ENCODE data around the gene MMP8. TPM values are rescaled to one million over a fixed set of nuclear protein-coding genes. Genes with fewer than 3 reads are reported as not detected.
"Not testable (repeated sequence)": the region's sequence is repeated elsewhere in the genome, so short reads cannot be mapped to it uniquely, and the experiment has no call there.

Gene MMP8
- total RNA-seq, 1 donor from 2014 or later = 1.6 TPM

DNA sequence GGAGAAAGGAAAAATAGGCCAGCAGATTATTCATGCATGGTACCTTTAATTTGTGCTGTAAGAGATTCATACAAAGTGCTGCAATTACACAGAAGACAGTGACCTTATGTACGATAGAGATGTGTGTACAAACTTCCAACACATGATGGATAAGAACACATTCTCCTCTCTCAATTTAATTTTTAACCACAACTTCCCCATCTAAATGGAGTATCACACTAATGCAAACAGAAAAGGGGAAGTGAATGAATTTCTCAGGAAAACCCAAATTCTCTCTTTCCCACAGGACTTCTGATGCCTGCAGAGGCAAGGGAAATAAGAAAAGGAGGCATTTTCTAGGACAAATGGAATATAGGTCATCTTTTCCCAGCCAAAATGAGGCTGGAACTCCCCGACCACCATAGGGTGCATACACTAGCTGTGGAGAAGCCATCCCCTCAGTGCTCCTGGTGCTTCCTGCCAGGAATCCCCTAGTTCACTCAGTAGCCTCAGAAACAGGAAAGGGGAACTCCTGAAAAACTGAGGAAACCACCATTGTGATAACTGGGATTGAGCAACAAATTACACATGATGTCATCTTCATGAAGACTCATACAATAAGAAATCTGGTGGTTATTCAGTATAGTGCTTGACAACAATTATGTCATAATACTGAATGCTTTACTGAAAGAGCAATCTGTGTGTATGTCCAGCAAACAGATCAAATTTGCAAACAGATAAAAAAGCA is 33.2 kb upstream of the MMP8 start:
- H3K9me3 ChIP-seq (ENCODE audit: control insufficient read depth in 3 of 3, low read length in 3 of 3) = no peaks in the 10 kb centered on the region
- no peaks in the 10 kb centered on the region for H3K4me1 ChIP-seq (ENCODE audit: control insufficient read depth in 3 of 3, insufficient read depth in 3 of 3, low read length in 3 of 3)
- no peaks in the 10 kb centered on the region for H3K36me3 ChIP-seq (ENCODE audit: control insufficient read depth in 3 of 3, insufficient read depth in 3 of 3, low read length in 3 of 3)
- H3K27ac ChIP-seq (ENCODE audit: low read depth, low read length) = no peak overlapping the region
- H3K9ac ChIP-seq (ENCODE audit: low read depth in 1 of 3, low read length in 3 of 3) = no peak overlapping the region
- no peaks in the 10 kb centered on the region for H3K27me3 ChIP-seq (ENCODE audit: control insufficient read depth in 3 of 3, insufficient read depth in 3 of 3, low read length in 3 of 3)
- no peak overlapping the region for H3K4me3 ChIP-seq (ENCODE audit: low read length in 3 of 3)

- no peaks in the 10 kb centered on the region for H3K4me1 ChIP-seq (ENCODE audit: control insufficient read depth in 3 of 3, insufficient read depth in 3 of 3, low read length in 3 of 3)
- no peak overlapping the region for H3K9ac ChIP-seq (ENCODE audit: low read depth in 1 of 3, low read length in 3 of 3)
- H3K27ac ChIP-seq (ENCODE audit: low read depth, low read length) = no peak overlapping the region
- no peaks in the 10 kb centered on the region for H3K36me3 ChIP-seq (ENCODE audit: control insufficient read depth in 3 of 3, insufficient read depth in 3 of 3, low read length in 3 of 3)
- no peaks in the 10 kb centered on the region for H3K9me3 ChIP-seq (ENCODE audit: control insufficient read depth in 3 of 3, low read length in 3 of 3)
- H3K27me3 ChIP-seq (ENCODE audit: control insufficient read depth in 3 of 3, insufficient read depth in 3 of 3, low read length in 3 of 3) = no peaks in the 10 kb centered on the region
- no peak overlapping the region for H3K4me3 ChIP-seq (ENCODE audit: low read length in 3 of 3)
Measured at GRCh38 chr11:102753267-102753666, 28.5 kb upstream of the MMP8 start.

DNA sequence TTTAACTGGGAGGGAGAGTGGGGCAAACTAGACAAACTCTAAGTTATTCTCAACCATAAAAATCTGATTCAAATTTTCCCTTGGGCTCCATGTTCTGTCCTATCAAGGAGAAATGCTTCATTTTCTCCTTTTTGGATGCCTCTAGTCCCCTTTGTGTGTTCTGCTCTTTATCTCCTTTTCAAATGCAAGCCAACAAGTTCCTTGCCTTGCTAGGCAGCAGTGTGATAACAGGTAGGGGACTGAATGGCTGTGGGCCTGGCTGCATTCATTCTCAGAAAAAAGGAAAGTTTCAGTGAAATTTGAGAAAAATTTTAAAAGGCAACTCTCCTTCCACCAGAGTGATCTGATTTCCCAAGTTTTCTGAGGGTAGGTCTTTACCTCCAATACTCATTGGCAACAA is 26.9 kb upstream of the MMP8 start:
- Histone ChIP-seq H3K9ac (ENCODE audit: low read depth in 1 of 3, low read length in 3 of 3) (no peak overlapping the region), H3K9me3 (ENCODE audit: control insufficient read depth in 3 of 3, low read length in 3 of 3) (no peaks in the 10 kb centered on the region), H3K27me3 (ENCODE audit: control insufficient read depth in 3 of 3, insufficient read depth in 3 of 3, low read length in 3 of 3) (no peaks in the 10 kb centered on the region), H3K4me1 (ENCODE audit: control insufficient read depth in 3 of 3, insufficient read depth in 3 of 3, low read length in 3 of 3) (no peaks in the 10 kb centered on the region), H3K4me3 (ENCODE audit: low read length in 3 of 3) (no peak overlapping the region), H3K36me3 (ENCODE audit: control insufficient read depth in 3 of 3, insufficient read depth in 3 of 3, low read length in 3 of 3) (no peaks in the 10 kb centered on the region), H3K27ac (ENCODE audit: low read depth, low read length) (no peak overlapping the region)

- Histone ChIP-seq H3K4me1 (ENCODE audit: control insufficient read depth in 3 of 3, insufficient read depth in 3 of 3, low read length in 3 of 3) (no peaks in the 10 kb centered on the region), H3K9ac (ENCODE audit: low read depth in 1 of 3, low read length in 3 of 3) (no peak overlapping the region), H3K4me3 (ENCODE audit: low read length in 3 of 3) (no peak overlapping the region), H3K27ac (ENCODE audit: low read depth, low read length) (no peak overlapping the region), H3K36me3 (ENCODE audit: control insufficient read depth in 3 of 3, insufficient read depth in 3 of 3, low read length in 3 of 3) (no peaks in the 10 kb centered on the region), H3K27me3 (ENCODE audit: control insufficient read depth in 3 of 3, insufficient read depth in 3 of 3, low read length in 3 of 3) (no peaks in the 10 kb centered on the region), H3K9me3 (ENCODE audit: control insufficient read depth in 3 of 3, low read length in 3 of 3) (no peaks in the 10 kb centered on the region)
Measured at GRCh38 chr11:102749101-102749722, 24.5 kb upstream of the MMP8 start.

DNA sequence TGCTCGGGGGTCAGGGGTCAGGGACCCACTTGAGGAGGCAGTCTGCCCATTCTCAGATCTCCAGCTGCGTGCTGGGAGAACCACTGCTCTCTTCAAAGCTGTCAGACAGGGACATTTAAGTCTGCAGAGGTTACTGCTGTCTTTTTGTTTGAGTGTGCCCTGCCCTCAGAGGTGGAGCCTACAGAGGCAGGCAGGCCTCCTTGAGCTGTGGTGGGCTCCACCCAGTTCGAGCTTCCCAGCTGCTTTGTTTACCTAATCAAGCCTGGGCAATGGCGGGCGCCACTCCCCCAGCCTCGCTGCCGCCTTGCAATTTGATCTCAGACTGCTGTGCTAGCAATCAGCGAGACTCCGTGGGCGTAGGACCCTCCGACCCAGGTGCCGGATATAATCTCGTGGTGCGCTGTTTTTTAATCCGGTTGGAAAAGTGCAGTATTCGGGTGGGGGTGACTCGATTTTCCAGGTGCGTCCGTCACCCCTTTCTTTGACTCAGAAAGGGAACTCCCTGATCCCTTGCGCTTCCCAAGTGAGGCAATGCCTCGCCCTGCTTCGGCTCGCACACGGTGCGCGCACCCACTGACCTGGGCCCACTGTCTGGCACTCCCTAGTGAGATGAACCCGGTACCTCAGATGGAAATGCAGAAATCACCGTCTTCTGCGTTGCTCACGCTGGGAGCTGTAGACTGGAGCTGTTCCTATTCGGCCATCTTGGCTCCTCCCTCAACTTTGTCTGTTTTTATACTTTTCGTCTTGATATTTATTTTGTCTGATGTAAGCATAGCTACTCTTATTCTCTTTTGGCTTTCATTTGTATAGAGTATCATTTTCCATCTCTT is 22.2 kb upstream of the MMP8 start:
- H3K9me3 ChIP-seq (ENCODE audit: control insufficient read depth in 3 of 3, low read length in 3 of 3); H3K36me3 ChIP-seq (ENCODE audit: control insufficient read depth in 3 of 3, insufficient read depth in 3 of 3, low read length in 3 of 3); H3K27me3 ChIP-seq (ENCODE audit: control insufficient read depth in 3 of 3, insufficient read depth in 3 of 3, low read length in 3 of 3); H3K9ac ChIP-seq (ENCODE audit: low read depth in 1 of 3, low read length in 3 of 3); H3K4me3 ChIP-seq (ENCODE audit: low read length in 3 of 3); H3K4me1 ChIP-seq (ENCODE audit: control insufficient read depth in 3 of 3, insufficient read depth in 3 of 3, low read length in 3 of 3); H3K27ac ChIP-seq (ENCODE audit: low read depth, low read length): not testable (repeated sequence)

DNA sequence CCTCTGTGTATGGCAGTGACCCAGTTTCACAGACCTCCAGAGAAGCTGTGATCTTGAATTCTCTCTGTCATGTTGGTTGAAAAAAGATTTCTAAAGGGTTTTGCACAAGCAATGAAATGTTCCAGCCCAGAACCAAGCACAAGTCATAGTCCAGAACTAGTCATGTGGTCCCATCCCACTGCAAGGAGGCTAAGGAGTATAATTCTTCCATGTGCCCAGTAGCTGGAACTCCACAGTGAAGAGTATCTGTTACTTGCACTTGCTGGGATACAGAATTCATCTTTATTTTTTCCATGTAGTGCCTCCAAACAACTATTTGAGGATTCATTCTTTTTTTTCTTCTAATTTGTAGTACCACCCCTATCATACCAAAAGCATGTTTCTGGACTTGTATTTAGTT is 9.9 kb upstream of the MMP8 start:
- no peaks in the 10 kb centered on the region for H3K27me3 ChIP-seq (ENCODE audit: control insufficient read depth in 3 of 3, insufficient read depth in 3 of 3, low read length in 3 of 3)
- no peaks in the 10 kb centered on the region for H3K36me3 ChIP-seq (ENCODE audit: control insufficient read depth in 3 of 3, insufficient read depth in 3 of 3, low read length in 3 of 3)
- H3K9me3 ChIP-seq (ENCODE audit: control insufficient read depth in 3 of 3, low read length in 3 of 3) = peaks cover 0 to 2% (median 0%) of the 10 kb centered on the region in 3 donors
- no peak overlapping the region for H3K9ac ChIP-seq (ENCODE audit: low read depth in 1 of 3, low read length in 3 of 3)
- H3K27ac ChIP-seq (ENCODE audit: low read depth, low read length) = no peak overlapping the region
- no peak overlapping the region for H3K4me3 ChIP-seq (ENCODE audit: low read length in 3 of 3)
- no peaks in the 10 kb centered on the region for H3K4me1 ChIP-seq (ENCODE audit: control insufficient read depth in 3 of 3, insufficient read depth in 3 of 3, low read length in 3 of 3)

GRCh38 chr11:102733232-102733875 is 8.6 kb upstream of the MMP8 start:
- Histone ChIP-seq H3K4me3 (ENCODE audit: low read length in 3 of 3) (no peak overlapping the region), H3K27ac (ENCODE audit: low read depth, low read length) (no peak overlapping the region), H3K4me1 (ENCODE audit: control insufficient read depth in 3 of 3, insufficient read depth in 3 of 3, low read length in 3 of 3) (no peaks in the 10 kb centered on the region), H3K36me3 (ENCODE audit: control insufficient read depth in 3 of 3, insufficient read depth in 3 of 3, low read length in 3 of 3) (no peaks in the 10 kb centered on the region), H3K9me3 (ENCODE audit: control insufficient read depth in 3 of 3, low read length in 3 of 3) (peaks cover 0 to 2% (median 0%) of the 10 kb centered on the region in 3 donors), H3K27me3 (ENCODE audit: control insufficient read depth in 3 of 3, insufficient read depth in 3 of 3, low read length in 3 of 3) (no peaks in the 10 kb centered on the region), H3K9ac (ENCODE audit: low read depth in 1 of 3, low read length in 3 of 3) (no peak overlapping the region)

DNA sequence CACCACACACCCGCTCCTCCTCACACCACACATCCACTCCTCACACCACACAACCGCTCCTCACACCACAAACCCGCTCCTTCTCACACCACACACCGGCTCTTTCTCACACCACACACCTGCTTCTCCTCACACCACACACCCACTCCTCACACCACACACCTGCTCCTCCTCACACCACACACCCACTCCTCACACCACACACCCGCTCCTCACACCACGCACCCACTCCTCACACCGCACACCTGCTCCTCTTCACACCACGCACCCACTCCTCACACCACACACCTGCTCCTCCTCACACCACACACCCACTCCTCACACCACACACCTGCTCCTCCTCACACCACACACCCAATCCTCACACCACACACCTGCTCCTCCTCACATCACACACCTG is 6.2 kb upstream of the MMP8 start:
- H3K9ac ChIP-seq (ENCODE audit: low read depth in 1 of 3, low read length in 3 of 3); H3K9me3 ChIP-seq (ENCODE audit: control insufficient read depth in 3 of 3, low read length in 3 of 3); H3K27me3 ChIP-seq (ENCODE audit: control insufficient read depth in 3 of 3, insufficient read depth in 3 of 3, low read length in 3 of 3); H3K27ac ChIP-seq (ENCODE audit: low read depth, low read length); H3K4me3 ChIP-seq (ENCODE audit: low read length in 3 of 3); H3K4me1 ChIP-seq (ENCODE audit: control insufficient read depth in 3 of 3, insufficient read depth in 3 of 3, low read length in 3 of 3); H3K36me3 ChIP-seq (ENCODE audit: control insufficient read depth in 3 of 3, insufficient read depth in 3 of 3, low read length in 3 of 3): not testable (repeated sequence)

DNA sequence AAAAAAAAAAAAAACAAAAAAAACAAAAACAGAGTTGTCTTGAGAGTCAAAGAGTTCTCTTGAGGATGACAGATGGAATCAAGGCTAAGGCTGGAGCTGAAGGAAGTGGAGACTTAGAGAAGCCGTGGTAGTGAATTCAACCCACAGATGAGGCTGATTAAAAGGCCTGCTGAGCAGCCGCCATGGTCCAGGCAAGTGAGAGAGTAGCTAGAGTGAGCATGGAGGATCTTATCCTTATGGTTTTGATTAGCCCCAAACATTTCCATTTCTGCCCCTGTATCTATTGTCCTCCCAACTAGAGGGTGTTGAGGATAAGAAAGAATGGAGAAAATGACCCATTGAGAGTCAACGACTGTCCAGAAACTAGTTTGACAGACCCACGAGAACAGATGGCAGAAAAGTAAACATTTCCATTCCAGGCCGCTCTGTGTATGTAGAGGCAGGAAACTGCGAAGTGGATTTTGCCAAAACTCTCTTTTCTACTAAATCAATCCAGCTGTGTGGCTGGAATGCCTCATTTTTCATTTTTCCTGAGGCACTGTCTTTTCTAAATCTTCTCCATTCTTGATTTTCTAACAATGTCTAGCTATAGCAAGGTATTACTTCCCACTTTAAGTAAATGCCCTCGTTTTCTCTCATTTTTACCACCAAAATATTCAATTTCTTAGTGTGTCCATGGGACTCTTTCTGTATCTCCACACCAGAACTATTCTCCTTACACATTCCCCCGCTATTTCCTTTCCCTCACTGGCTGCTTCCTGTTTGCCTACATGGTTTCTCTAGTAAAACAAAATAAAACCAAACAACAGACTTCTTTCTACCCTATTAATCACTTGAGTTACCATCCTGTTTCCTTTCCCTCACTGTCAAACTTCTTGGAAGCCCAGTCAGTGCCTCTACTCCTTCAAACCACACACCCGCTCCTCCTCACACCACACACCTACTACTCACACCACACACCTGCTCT is 5.4 kb upstream of the MMP8 start:
- no peak overlapping the region for H3K9ac ChIP-seq (ENCODE audit: low read depth in 1 of 3, low read length in 3 of 3)
- peaks cover 0 to 2% (median 0%) of the 10 kb centered on the region in 3 donors for H3K9me3 ChIP-seq (ENCODE audit: control insufficient read depth in 3 of 3, low read length in 3 of 3)
- no peaks in the 10 kb centered on the region for H3K36me3 ChIP-seq (ENCODE audit: control insufficient read depth in 3 of 3, insufficient read depth in 3 of 3, low read length in 3 of 3)
- no peaks in the 10 kb centered on the region for H3K4me1 ChIP-seq (ENCODE audit: control insufficient read depth in 3 of 3, insufficient read depth in 3 of 3, low read length in 3 of 3)
- no peak overlapping the region for H3K4me3 ChIP-seq (ENCODE audit: low read length in 3 of 3)
- H3K27me3 ChIP-seq (ENCODE audit: control insufficient read depth in 3 of 3, insufficient read depth in 3 of 3, low read length in 3 of 3) = no peaks in the 10 kb centered on the region
- no peak overlapping the region for H3K27ac ChIP-seq (ENCODE audit: low read depth, low read length)
